GM18508 (cell line): Measurements from ENCODE around the gene HTRA3.

Experiments
- ATAC-seq: cut with Tn5 transposase; IDR thresholded peaks from one replicate; pipeline ENCODE4 v1.9.1; 2021; ENCODE audit warnings: moderate number of reproducible peaks; ENCODE audit not compliant: insufficient read depth, unreplicated experiment

HTRA3 gene

GRCh38 chr4:8306511-8307021 is 37.0 kb downstream of the HTRA3 start:
- ATAC-seq, result no peak

DNA sequence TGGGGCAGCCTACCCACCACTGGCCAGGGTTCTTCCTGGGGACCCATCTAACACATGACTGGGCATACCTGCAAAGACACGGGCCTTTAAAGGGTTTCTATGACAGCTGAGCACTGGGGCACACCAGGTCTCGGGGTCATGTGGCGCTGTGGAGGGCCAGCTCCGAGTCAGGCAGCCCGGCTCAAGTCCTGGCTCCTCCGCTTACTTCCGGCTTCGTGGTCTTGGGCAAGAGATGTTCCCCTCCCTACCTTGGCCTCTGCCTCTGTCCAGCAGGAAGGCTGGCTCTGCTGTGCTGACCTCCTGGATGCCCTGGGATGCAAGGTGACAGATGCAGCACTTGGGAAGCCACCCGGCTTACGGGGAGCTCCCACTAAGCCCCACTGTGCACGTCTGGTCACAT is 37.6 kb downstream of the HTRA3 start:
- ATAC-seq, result no peak

DNA sequence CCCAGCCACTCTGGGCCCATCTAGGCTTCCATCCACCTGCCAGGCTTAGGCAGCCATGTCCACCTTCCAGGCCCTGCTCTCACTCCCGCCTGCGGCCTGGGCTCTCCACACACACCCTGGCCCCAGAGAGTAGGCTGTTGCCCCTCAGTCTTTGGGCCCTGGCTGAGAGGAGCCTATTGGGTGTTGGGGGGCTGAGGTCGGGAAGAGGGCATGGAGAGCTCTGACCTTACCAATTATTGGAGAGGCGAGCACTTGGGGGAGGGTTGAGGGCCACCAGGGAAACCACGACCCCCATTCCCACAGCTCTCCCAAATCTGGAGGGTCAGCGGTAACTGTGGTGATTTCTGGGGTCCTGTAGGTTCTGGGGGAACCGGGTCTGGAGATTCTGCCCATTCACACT is 38.2 kb downstream of the HTRA3 start:
- ATAC-seq, result no peak

GRCh38 chr4:8308144-8308543 is 38.6 kb downstream of the HTRA3 start:
- ATAC-seq, result no peak

- no peak for ATAC-seq
Observed at GRCh38 chr4:8308856-8309771, 39.6 kb downstream of the HTRA3 start.

- ATAC-seq, result no peak
Observed at GRCh38 chr4:8310306-8310705, 40.8 kb downstream of the HTRA3 start.

- ATAC-seq, result no peak
Observed at GRCh38 chr4:8311101-8312068, 41.8 kb downstream of the HTRA3 start.

DNA sequence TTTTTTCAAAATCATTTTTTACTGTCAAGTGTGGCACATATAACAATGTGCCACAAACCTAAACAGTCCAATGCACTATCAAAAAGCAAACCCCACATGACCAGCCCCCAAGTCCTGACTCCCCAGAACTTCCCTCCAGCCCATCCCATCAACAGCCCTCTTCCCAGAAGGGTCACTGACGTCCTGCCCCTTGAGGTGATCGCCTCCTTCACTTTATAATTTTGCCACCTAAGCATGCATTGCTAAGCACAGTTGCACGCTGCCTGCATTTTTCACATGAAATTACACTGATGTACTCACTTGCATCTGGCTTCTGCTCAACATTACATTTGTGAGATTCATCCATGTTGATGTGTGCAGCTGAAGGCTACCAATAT is 42.5 kb downstream of the HTRA3 start:
- ATAC-seq, result no peak

DNA sequence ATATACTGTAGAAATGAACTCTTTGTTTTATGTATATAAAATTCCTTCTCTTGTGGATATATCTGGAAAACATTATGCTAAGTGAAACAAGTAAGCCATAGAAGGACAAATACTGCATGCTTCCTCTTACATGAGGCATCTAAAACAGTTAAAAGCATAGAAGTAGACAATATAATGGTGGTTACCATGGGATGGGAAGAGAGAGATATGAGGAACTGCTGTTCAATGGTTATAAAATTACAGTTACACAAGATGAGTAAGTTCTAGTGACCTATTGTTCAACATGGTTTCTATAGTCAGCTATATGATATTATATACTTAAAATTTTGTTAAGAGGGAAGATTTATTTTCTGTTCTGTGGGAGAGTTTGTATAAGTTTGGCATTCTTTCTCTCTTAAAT is 43.4 kb downstream of the HTRA3 start:
- ATAC-seq, result no peak

- ATAC-seq, result no peak
Observed at GRCh38 chr4:8314691-8315255, 45.2 kb downstream of the HTRA3 start.

GRCh38 chr4:8315435-8316250 is 46.1 kb downstream of the HTRA3 start:
- no peak for ATAC-seq

DNA sequence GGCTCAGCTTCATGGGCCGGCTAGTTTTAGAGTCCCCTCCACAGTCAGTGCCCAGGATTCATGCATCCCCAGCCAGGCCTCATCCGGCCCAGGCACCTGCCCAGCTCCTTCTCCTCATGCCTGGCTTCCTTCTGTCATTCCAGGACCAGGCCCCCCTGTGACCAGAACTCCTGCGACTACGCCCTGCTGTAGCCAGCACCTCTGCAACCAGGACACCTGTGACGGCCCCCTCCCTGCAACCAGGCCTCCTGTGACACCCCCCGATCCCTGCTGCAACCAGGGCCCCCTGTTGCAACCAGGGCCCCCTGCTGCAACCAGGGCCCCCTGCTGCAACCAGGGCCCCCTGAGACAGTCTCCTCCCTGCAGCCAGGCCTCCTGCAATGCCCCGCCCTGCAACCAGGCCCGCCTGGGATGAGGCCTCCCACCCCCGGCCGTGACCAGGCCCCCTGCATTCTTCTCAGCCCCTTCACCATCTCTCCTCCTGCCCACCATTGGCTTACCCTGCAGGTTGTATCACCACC is 46.8 kb downstream of the HTRA3 start:
- ATAC-seq, result no peak

DNA sequence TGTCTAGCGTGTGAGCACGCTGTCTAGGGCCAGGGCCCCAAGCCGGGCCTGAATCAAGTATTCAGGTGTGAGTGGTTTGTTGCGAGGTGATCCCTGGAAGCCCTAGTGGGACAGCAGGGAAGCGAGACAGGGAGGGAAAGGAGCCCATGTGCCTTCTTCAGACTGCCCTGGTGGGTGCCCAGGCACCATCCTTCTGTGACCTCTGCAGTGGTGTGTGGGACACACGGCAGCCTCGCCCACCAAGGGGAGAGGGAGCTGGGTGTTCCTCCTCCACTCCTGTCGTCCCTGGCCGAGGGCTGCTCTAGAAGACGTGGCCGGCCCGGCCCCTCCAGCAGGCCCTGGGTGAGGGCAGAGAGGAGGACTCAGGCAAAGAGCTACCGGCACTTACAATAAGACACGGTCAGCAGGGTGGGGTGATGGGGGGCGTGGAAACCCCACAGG is 47.4 kb downstream of the HTRA3 start:
- ATAC-seq, result no peak

- no peak for ATAC-seq
Observed at GRCh38 chr4:8317474-8317873, 47.9 kb downstream of the HTRA3 start.

- ATAC-seq, result no peak
Observed at GRCh38 chr4:8318509-8318908, 49.0 kb downstream of the HTRA3 start.

- ATAC-seq, result no peak
Observed at GRCh38 chr4:8319061-8319460, 49.5 kb downstream of the HTRA3 start.

GRCh38 chr4:8319731-8320385 is 50.3 kb downstream of the HTRA3 start:
- ATAC-seq, result no peak

GRCh38 chr4:8320386-8320750 is 50.8 kb downstream of the HTRA3 start:
- no peak for ATAC-seq

DNA sequence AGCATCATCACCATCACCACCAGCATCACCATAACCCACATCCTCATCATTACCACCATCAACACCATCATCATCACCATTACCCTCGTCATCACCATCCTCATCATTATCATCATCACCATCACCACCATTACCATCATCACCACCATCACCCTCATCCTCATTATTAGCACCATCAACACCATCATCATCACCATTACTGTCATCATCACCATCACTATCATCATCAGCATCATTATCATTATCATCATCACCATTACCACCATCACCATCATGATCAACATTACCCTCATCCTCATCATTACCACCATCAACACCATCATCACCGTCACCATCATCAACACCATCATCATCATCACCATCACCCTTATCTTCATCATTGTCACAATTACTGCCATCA is 51.7 kb downstream of the HTRA3 start:
- no peak for ATAC-seq
